ENCODE measurements around the gene RAPGEF6. TPM values are rescaled to one million over a fixed set of nuclear protein-coding genes. Genes with fewer than 3 reads are reported as not detected.
"Not testable (repeated sequence)": the region's sequence is repeated elsewhere in the genome, so short reads cannot be mapped to it uniquely, and the experiment has no call there.

The RAPGEF6 gene
- 100 to 1,000 TPM; 114 to 121 TPM for total RNA-seq
- polyA plus RNA-seq: 10 to 100 TPM; 18.0 to 31.8 TPM

GRCh38 chr5:131634996-131635683 is at the start of gene RAPGEF6:
RAPGEF6 (minus strand) TSS chr5:131635229; CDS start chr5:131635030, 199 bp downstream.
- ChIA-PET POLR2A (ENCODE audit: partially characterized antibody) (interaction anchor here (0.6 to 1.5 kb wide), 23 partner anchors 8 to 467 kb away, joined by 3 to 35 read pairs (median 4); partner anchors contain the start of gene FNIP1), CTCF (ENCODE audit: partially characterized antibody) (interaction anchor here (0.7 to 1.4 kb wide), 5 partner anchors 30 to 372 kb away, joined by 3 to 9 read pairs (median 4); partner anchors contain the start of gene FNIP1)
- Mint-ChIP-seq H3K9me3 (peaks cover 0 to 2% (median 0%) of the 10 kb centered on the region in 8 donors), H3K4me3 (peak within 1 kb of the TSS; percentile 92 to 99 (median 95)), H3K4me1 (peaks cover 17 to 40% (median 24%) of the 10 kb centered on the region in 4 donors), H3K27me3 (no peaks in the 10 kb centered on the region), H3K36me3 (peaks cover 0 to 16% of the 10 kb centered on the region in 2 donors), H3K27ac (peak within 1 kb of the TSS; percentile 97 to 100 (median 99))
- Histone ChIP-seq H3K4me1 (ENCODE audit: insufficient read depth, low read length) (peaks cover 57% of the 10 kb centered on the region), H3K27me3 (ENCODE audit: insufficient read depth, low read length) (no peaks in the 10 kb centered on the region), H3K36me3 (ENCODE audit: insufficient read depth, low read length) (no peaks in the 10 kb centered on the region), H3K27ac (ENCODE audit: low read depth, low read length) (peak within 1 kb of the TSS; percentile 97), H3K9me3 (ENCODE audit: control insufficient read depth in 1 of 2, low read length in 2 of 2) (no peaks in the 10 kb centered on the region), H3K4me3 (ENCODE audit: low read length in 2 of 2) (peak within 1 kb of the TSS; percentile 79 to 98)
- peak; percentile 95 to 99 (median 99) for DNase-seq
- intact Hi-C loops (cut with micrococcal nuclease): loop anchor here (1.0 to 10.0 kb wide), 6 partner anchors 46 to 470 kb away; partner anchors contain the start of genes FNIP1 and HINT1

- DNase-seq: no peak
- peaks cover 0 to 3% (median 0%) of the 10 kb centered on the region in 8 donors for H3K9me3 Mint-ChIP-seq
- H3K4me1 Mint-ChIP-seq: peaks cover 0 to 5% (median 0%) of the 10 kb centered on the region in 4 donors
- H3K36me3 ChIP-seq (ENCODE audit: insufficient read depth, low read length): peaks cover 3% of the 10 kb centered on the region
- H3K9me3 ChIP-seq (ENCODE audit: control insufficient read depth in 1 of 2, low read length in 2 of 2): no peaks in the 10 kb centered on the region
- no peaks in the 10 kb centered on the region for H3K27me3 Mint-ChIP-seq
- no peak overlapping the region for H3K4me3 ChIP-seq (ENCODE audit: low read length in 2 of 2)
- H3K27ac ChIP-seq (ENCODE audit: low read depth, low read length): no peak overlapping the region
- CTCF ChIA-PET (ENCODE audit: partially characterized antibody): no interaction called here
- peaks cover 27 to 31% of the 10 kb centered on the region in 2 donors for H3K36me3 Mint-ChIP-seq
- POLR2A ChIA-PET (ENCODE audit: partially characterized antibody): interaction anchor here (1.3 kb wide), 1 partner anchor 113 kb away, joined by 3 read pairs; the partner anchor contains the start of gene FNIP1
- intact Hi-C loops (cut with micrococcal nuclease): no loop called here
- no peak overlapping the region for H3K27ac Mint-ChIP-seq
- no peaks in the 10 kb centered on the region for H3K27me3 ChIP-seq (ENCODE audit: insufficient read depth, low read length)
- H3K4me3 Mint-ChIP-seq: no peak overlapping the region
- no peaks in the 10 kb centered on the region for H3K4me1 ChIP-seq (ENCODE audit: insufficient read depth, low read length)
These were observed 49.6 kb upstream of the RAPGEF6 start for GRCh38 chr5:131684595-131684994.

GRCh38 chr5:131684051-131684450 is 49.0 kb upstream of the RAPGEF6 start:
- Histone ChIP-seq H3K36me3 (ENCODE audit: insufficient read depth, low read length) (peaks cover 3% of the 10 kb centered on the region), H3K27me3 (ENCODE audit: insufficient read depth, low read length) (no peaks in the 10 kb centered on the region), H3K9me3 (ENCODE audit: control insufficient read depth in 1 of 2, low read length in 2 of 2) (no peaks in the 10 kb centered on the region), H3K4me1 (ENCODE audit: insufficient read depth, low read length) (no peaks in the 10 kb centered on the region), H3K4me3 (ENCODE audit: low read length in 2 of 2) (no peak overlapping the region), H3K27ac (ENCODE audit: low read depth, low read length) (no peak overlapping the region)
- intact Hi-C loops (cut with micrococcal nuclease): no loop called here
- H3K36me3 Mint-ChIP-seq: peaks cover 27 to 30% of the 10 kb centered on the region in 2 donors
- H3K27ac Mint-ChIP-seq: no peak overlapping the region
- H3K27me3 Mint-ChIP-seq: no peaks in the 10 kb centered on the region
- H3K4me1 Mint-ChIP-seq: peaks cover 0 to 5% (median 0%) of the 10 kb centered on the region in 4 donors
- no peaks in the 10 kb centered on the region for H3K9me3 Mint-ChIP-seq
- ChIA-PET CTCF (ENCODE audit: partially characterized antibody) (no interaction called here), POLR2A (ENCODE audit: partially characterized antibody) (no interaction called here)
- DNase-seq: no peak
- no peak overlapping the region for H3K4me3 Mint-ChIP-seq

- Histone ChIP-seq H3K36me3 (ENCODE audit: insufficient read depth, low read length) (peaks cover 3% of the 10 kb centered on the region), H3K27ac (ENCODE audit: low read depth, low read length) (no peak overlapping the region), H3K9me3 (ENCODE audit: control insufficient read depth in 1 of 2, low read length in 2 of 2) (no peaks in the 10 kb centered on the region), H3K4me3 (ENCODE audit: low read length in 2 of 2) (no peak overlapping the region), H3K4me1 (ENCODE audit: insufficient read depth, low read length) (no peaks in the 10 kb centered on the region), H3K27me3 (ENCODE audit: insufficient read depth, low read length) (no peaks in the 10 kb centered on the region)
- Mint-ChIP-seq H3K27me3 (no peaks in the 10 kb centered on the region), H3K9me3 (no peaks in the 10 kb centered on the region), H3K27ac (no peak overlapping the region), H3K4me3 (no peak overlapping the region), H3K36me3 (peaks cover 21 to 29% of the 10 kb centered on the region in 2 donors), H3K4me1 (peaks cover 0 to 5% (median 0%) of the 10 kb centered on the region in 4 donors)
- no peak for DNase-seq
- CTCF ChIA-PET (ENCODE audit: partially characterized antibody): no interaction called here
- POLR2A ChIA-PET (ENCODE audit: partially characterized antibody): no interaction called here
- intact Hi-C loops (cut with micrococcal nuclease): no loop called here
These were observed 47.8 kb upstream of the RAPGEF6 start for GRCh38 chr5:131682826-131683225.

- no peaks in the 10 kb centered on the region for H3K9me3 Mint-ChIP-seq
- no peak overlapping the region for H3K4me3 ChIP-seq (ENCODE audit: low read length in 2 of 2)
- POLR2A ChIA-PET (ENCODE audit: partially characterized antibody): no interaction called here
- H3K36me3 Mint-ChIP-seq: peaks cover 26 to 35% of the 10 kb centered on the region in 2 donors
- H3K4me3 Mint-ChIP-seq: no peak overlapping the region
- peaks cover 3% of the 10 kb centered on the region for H3K36me3 ChIP-seq (ENCODE audit: insufficient read depth, low read length)
- DNase-seq: no peak
- H3K27me3 ChIP-seq (ENCODE audit: insufficient read depth, low read length): no peaks in the 10 kb centered on the region
- no peak overlapping the region for H3K27ac ChIP-seq (ENCODE audit: low read depth, low read length)
- no peaks in the 10 kb centered on the region for H3K27me3 Mint-ChIP-seq
- no peaks in the 10 kb centered on the region for H3K4me1 ChIP-seq (ENCODE audit: insufficient read depth, low read length)
- no peaks in the 10 kb centered on the region for H3K9me3 ChIP-seq (ENCODE audit: control insufficient read depth in 1 of 2, low read length in 2 of 2)
- CTCF ChIA-PET (ENCODE audit: partially characterized antibody): no interaction called here
- no peak overlapping the region for H3K27ac Mint-ChIP-seq
- intact Hi-C loops (cut with micrococcal nuclease): no loop called here
- H3K4me1 Mint-ChIP-seq: peaks cover 0 to 5% (median 0%) of the 10 kb centered on the region in 4 donors
These were observed 47.1 kb upstream of the RAPGEF6 start for GRCh38 chr5:131682175-131682574.

GRCh38 chr5:131679911-131680310 is 44.9 kb upstream of the RAPGEF6 start:
- intact Hi-C loops (cut with micrococcal nuclease): loop anchor here (10.0 kb wide), 1 partner anchor 325 kb away; no protein-coding TSS in a partner anchor
- no peak overlapping the region for H3K27ac ChIP-seq (ENCODE audit: low read depth, low read length)
- Mint-ChIP-seq H3K9me3 (no peaks in the 10 kb centered on the region), H3K4me1 (peaks cover 0 to 5% (median 0%) of the 10 kb centered on the region in 4 donors), H3K27me3 (no peaks in the 10 kb centered on the region), H3K27ac (no peak overlapping the region), H3K4me3 (no peak overlapping the region), H3K36me3 (peaks cover 39 to 43% of the 10 kb centered on the region in 2 donors)
- ChIA-PET CTCF (ENCODE audit: partially characterized antibody) (no interaction called here), POLR2A (ENCODE audit: partially characterized antibody) (no interaction called here)
- no peaks in the 10 kb centered on the region for H3K9me3 ChIP-seq (ENCODE audit: control insufficient read depth in 1 of 2, low read length in 2 of 2)
- H3K27me3 ChIP-seq (ENCODE audit: insufficient read depth, low read length): no peaks in the 10 kb centered on the region
- H3K36me3 ChIP-seq (ENCODE audit: insufficient read depth, low read length): no peaks in the 10 kb centered on the region
- DNase-seq: no peak
- no peaks in the 10 kb centered on the region for H3K4me1 ChIP-seq (ENCODE audit: insufficient read depth, low read length)
- no peak overlapping the region for H3K4me3 ChIP-seq (ENCODE audit: low read length in 2 of 2)

- H3K4me3 ChIP-seq (ENCODE audit: low read length in 2 of 2); H3K9me3 ChIP-seq (ENCODE audit: control insufficient read depth in 1 of 2, low read length in 2 of 2); DNase-seq; H3K9me3 Mint-ChIP-seq; H3K4me3 Mint-ChIP-seq; H3K27ac ChIP-seq (ENCODE audit: low read depth, low read length); H3K4me1 ChIP-seq (ENCODE audit: insufficient read depth, low read length); H3K4me1 Mint-ChIP-seq; H3K36me3 ChIP-seq (ENCODE audit: insufficient read depth, low read length); H3K27me3 Mint-ChIP-seq; H3K27me3 ChIP-seq (ENCODE audit: insufficient read depth, low read length); H3K27ac Mint-ChIP-seq; POLR2A ChIA-PET (ENCODE audit: partially characterized antibody): not testable (repeated sequence)
- peaks cover 46 to 49% of the 10 kb centered on the region in 2 donors for H3K36me3 Mint-ChIP-seq
- CTCF ChIA-PET (ENCODE audit: partially characterized antibody): interaction anchor here (1.6 kb wide), 1 partner anchor 88 kb away, joined by 5 read pairs; no protein-coding TSS in a partner anchor
- intact Hi-C loops (cut with micrococcal nuclease): loop anchor here (10.0 kb wide), 1 partner anchor 327 kb away; no protein-coding TSS in a partner anchor
These were observed 43.2 kb upstream of the RAPGEF6 start for GRCh38 chr5:131678273-131678672.
